GM12865 (cell line): ENCODE data around the gene NPW.

Experiments
- DNase-seq: peaks from one replicate; pipeline ENCODE4 v3.0.0; 2010; ENCODE audit warnings: low read depth
- H3K4me3 ChIP-seq: 2 replicates; pipeline ENCODE4 v1.5.1; 2011; ENCODE audit warnings: mild to moderate bottlenecking, low read depth, low read length, control low read depth
- TF ChIP-seq, protein P1 (sequence below): IDR thresholded peaks from 2 replicates; pipeline ENCODE4 v1.5.1; 2011; ENCODE audit warnings: low read length, control low read depth, low read depth, inconsistent platforms; ENCODE audit not compliant: insufficient read depth; ENCODE audit errors: missing control alignments

NPW gene

GRCh38 chr16:1976216-1976520 lies 43.4 kb upstream of the NPW start:
- no peak overlapping the region for H3K4me3 ChIP-seq
- TF ChIP-seq, protein P1, sequence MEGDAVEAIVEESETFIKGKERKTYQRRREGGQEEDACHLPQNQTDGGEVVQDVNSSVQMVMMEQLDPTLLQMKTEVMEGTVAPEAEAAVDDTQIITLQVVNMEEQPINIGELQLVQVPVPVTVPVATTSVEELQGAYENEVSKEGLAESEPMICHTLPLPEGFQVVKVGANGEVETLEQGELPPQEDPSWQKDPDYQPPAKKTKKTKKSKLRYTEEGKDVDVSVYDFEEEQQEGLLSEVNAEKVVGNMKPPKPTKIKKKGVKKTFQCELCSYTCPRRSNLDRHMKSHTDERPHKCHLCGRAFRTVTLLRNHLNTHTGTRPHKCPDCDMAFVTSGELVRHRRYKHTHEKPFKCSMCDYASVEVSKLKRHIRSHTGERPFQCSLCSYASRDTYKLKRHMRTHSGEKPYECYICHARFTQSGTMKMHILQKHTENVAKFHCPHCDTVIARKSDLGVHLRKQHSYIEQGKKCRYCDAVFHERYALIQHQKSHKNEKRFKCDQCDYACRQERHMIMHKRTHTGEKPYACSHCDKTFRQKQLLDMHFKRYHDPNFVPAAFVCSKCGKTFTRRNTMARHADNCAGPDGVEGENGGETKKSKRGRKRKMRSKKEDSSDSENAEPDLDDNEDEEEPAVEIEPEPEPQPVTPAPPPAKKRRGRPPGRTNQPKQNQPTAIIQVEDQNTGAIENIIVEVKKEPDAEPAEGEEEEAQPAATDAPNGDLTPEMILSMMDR = no peak
- DNase-seq = no peak

DNA sequence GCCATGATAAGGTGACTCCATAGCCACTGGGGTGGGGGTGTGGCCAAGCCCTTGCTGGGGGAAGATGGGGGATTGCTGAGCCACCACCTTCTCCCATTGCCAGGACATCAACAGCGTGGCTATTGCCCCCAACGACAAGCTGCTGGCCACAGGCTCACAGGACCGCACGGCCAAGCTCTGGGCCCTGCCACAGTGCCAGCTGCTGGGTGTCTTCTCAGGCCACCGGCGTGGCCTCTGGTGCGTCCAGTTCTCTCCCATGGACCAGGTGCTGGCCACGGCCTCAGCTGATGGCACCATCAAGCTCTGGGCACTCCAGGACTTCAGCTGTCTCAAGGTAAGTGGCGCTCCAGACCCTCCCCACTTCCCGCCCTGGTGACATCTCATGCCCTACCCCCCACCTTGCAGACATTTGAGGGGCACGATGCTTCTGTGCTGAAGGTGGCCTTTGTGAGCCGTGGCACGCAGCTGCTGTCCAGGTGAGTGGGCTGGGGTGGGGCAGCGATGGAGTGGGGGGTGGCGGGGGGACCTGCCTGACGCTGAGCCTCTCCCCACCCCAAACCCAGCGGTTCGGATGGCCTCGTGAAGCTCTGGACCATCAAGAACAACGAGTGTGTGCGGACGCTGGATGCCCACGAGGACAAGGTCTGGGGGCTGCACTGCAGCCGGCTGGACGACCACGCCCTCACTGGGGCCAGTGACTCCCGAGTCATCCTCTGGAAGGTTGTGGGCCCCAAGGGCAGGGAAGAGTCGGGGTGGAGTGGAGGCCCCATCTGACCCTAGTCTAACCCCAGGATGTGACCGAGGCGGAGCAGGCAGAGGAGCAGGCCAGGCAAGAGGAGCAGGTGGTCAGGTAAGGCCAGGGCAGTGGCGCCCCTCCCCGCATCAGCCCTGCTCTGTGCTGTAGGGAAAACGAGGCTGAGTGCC lies 42.4 kb upstream of the NPW start:
- DNase-seq = no peak
- TF ChIP-seq, protein P1 = no peak
- H3K4me3 ChIP-seq = no peak overlapping the region

DNA sequence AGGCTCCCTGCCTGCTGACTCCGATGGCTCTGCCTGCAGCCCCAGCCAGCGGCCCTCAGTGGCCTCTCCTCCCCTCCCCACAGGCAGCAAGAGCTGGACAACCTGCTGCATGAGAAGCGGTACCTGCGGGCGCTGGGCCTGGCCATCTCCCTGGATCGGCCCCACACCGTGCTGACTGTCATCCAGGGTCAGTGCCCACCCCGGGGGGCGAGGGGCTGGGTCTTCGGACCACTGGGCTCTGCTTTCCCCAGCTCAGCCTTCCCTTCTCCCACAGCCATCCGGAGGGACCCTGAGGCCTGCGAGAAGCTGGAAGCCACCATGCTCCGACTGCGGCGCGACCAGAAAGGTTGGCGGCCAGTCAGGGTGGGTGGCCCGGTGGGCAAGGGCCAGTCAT lies 41.7 kb upstream of the NPW start:
- H3K4me3 ChIP-seq = no peak overlapping the region
- DNase-seq = no peak
- TF ChIP-seq, protein P1 = no peak

DNA sequence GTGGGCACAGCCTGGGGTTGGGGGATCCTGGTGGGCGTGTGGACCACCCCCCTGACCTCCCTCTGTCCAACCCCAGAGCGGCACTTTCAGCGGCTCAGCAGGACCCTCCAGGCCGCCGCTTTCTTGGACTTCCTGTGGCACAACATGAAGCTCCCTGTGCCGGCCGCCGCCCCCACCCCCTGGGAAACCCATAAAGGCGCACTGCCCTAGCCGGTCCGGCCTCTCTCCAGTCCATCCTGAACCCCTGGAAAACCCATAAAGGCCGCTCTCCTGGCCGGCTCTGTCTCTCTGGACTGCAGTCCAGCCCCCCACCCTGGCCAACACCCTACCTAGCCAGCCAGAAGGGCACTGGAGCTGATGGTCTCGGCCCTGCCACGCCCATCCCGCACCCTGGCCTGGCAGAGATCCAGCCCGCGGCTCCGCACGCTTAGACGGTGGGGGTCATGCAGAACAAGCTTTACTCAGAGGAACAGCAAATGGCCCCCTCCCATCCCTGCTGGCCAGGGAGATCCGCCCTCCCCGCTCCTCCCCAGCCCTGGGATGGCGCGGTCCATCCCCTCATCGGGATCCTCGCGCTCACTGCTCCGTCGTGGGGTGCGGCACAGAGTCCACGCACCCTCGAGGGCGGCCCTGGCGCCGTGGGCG lies 41.0 kb upstream of the NPW start:
- H3K4me3 ChIP-seq = no peak overlapping the region
- TF ChIP-seq, protein P1 = no peak
- DNase-seq = no peak

DNA sequence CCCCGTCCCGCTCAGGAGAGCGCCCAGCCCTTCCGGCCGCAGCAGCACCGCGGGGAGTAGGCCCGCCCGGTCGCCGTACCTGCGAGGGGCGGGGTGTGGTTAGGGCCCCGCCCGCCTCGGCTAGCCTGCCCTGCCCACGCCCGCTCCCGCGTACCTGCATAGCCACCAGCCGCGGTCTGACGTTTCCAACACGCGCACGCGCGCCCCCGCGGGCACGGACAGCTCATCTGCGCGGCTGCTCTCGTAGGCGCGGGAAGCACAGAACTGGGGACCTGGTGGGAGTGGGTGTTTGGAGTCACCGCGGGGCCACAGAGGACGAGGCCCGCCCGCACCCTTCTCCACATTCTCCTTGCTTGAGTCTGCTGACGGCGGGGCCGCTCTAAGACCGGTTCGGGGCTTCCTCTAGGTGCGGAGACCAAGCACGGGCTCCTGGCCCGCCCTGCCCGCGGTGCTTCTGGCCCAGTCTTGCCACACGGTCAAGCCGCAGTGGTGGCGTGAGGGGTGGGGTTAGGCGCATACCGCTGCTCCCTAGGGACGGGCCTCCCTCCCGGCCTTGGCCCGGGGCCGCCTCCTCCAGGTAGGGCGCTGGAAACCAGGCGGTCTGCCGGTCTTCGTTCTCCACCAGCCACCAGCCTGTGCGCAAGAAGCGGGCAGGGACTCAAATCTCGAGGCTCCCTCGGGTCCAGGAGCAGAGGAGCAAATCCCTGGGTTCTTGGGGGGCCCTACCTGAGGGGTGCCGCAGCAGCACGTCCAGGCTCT lies 40.1 kb upstream of the NPW start:
- TF ChIP-seq, protein P1 = no peak
- DNase-seq = no peak

DNA sequence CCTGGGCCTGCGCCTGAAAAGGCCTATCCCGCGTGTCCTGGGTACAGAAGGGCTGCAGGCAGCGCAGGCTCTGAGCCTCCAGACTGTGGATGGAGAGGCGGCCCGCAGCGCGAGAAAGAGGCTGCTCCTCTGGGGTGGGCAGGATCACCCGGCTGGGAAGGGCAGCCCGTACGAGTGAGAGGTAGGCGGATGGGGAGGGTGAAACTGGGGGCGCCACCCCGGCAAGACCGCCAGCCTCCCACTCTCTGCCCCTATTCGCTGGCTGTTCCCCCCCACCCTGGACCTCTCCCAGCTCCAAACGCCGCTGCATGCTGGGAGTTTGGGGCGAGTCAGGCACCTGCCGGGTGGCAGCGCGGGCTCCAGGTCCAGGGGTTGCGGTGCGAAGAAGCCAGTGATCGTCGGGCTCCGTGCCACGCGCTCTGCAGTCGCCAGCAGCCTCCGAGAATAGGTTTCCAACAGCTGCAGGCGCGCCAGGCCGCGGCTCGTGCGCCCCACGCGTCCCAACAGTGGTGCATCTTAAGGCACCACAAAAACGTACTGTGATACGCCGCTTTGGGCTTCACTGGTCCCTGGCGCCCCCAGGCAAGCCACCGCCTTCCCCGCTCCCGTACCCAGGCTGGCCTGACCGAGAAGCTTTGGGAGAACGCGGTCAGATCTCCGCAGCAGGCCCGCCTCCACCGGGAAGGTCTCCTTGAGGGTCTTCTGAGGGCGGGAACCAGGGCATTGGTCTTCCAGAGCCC lies 39.4 kb upstream of the NPW start:
- TF ChIP-seq, protein P1 = no peak
- no peak for DNase-seq

More for the DNA sequence above, 40.1 kb upstream of the NPW start:
- no peak overlapping the region for H3K4me3 ChIP-seq

More for the DNA sequence above, 39.4 kb upstream of the NPW start:
- H3K4me3 ChIP-seq = no peak overlapping the region
